HPDE6-E6E7 (cell line): ENCODE results near the gene DNAJB4.
"Not testable (repeated sequence)": the region's sequence is repeated elsewhere in the genome, so short reads cannot be mapped to it uniquely, and the experiment has no call there.

ENCODE experiments used
- DNase-seq: peaks from one replicate; pipeline ENCODE4 v3.0.0; 2011; ENCODE audit warnings: missing footprints; ENCODE audit errors: extremely low spot score

The DNAJB4 gene

GRCh38 chr1:78061825-78062523, 57.2 kb downstream of the DNAJB4 start:
- no peak for DNase-seq

- not testable (repeated sequence) for DNase-seq
Measured at GRCh38 chr1:78064886-78065285, 60.1 kb downstream of the DNAJB4 start.
